ENCODE data around the gene LDB3. TPM values are rescaled to one million over a fixed set of nuclear protein-coding genes. Genes with fewer than 3 reads are reported as not detected.
"Not testable (repeated sequence)": the region's sequence is repeated elsewhere in the genome, so short reads cannot be mapped to it uniquely, and the experiment has no call there.

The LDB3 gene
- total and polyA plus RNA-seq, 12 donors = 162 to 1,738 (median 1,513) TPM

GRCh38 chr10:86732771-86733170, 64.5 kb downstream of the LDB3 start:
- peak overlapping the region; percentile 69 to 96 (median 86) for H3K27ac ChIP-seq
- H3K27me3 ChIP-seq = peaks cover 0 to 31% (median 14%) of the 10 kb centered on the region in 7 donors
- H3K4me3 ChIP-seq = no peak overlapping the region
- 50 to 56% methylated on average over 13 of the region's 13 CpGs for WGBS, 2 donors
- H3K36me3 ChIP-seq = peaks cover 0 to 23% (median 0%) of the 10 kb centered on the region in 9 donors
- intact Hi-C loops (cut with DNase I) = no loop called here
- no peaks in the 10 kb centered on the region for H3K9me3 ChIP-seq
- TF ChIP-seq, protein P1, sequence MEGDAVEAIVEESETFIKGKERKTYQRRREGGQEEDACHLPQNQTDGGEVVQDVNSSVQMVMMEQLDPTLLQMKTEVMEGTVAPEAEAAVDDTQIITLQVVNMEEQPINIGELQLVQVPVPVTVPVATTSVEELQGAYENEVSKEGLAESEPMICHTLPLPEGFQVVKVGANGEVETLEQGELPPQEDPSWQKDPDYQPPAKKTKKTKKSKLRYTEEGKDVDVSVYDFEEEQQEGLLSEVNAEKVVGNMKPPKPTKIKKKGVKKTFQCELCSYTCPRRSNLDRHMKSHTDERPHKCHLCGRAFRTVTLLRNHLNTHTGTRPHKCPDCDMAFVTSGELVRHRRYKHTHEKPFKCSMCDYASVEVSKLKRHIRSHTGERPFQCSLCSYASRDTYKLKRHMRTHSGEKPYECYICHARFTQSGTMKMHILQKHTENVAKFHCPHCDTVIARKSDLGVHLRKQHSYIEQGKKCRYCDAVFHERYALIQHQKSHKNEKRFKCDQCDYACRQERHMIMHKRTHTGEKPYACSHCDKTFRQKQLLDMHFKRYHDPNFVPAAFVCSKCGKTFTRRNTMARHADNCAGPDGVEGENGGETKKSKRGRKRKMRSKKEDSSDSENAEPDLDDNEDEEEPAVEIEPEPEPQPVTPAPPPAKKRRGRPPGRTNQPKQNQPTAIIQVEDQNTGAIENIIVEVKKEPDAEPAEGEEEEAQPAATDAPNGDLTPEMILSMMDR (IDR thresholded peaks at IDR 0.05) = no peak
- DNase-seq (no peak), ATAC-seq (peak in 6 of 8 donors; percentile 1 to 14 (median 4))
- peaks cover 6 to 65% (median 34%) of the 10 kb centered on the region in 9 donors for H3K4me1 ChIP-seq

DNA sequence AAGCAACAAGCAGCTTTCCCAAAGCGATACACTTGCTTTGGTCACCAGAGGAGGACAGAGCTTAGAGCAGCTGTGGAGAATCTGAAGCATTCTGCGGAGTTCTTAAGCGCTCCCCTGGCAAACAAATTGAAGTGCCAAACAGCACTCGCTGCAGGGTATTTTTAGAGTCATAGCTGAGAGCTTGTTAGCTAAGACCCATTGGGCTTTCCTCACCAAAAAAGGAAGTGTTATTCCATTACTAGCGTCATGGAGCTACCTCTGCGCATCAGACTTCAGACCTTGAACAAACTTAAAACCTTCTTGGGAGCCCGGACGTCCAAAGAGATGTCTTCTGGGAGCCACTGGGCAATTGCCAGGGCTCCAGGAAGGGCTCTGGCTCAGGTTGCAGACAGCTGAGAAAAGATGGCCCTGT, 65.0 kb downstream of the LDB3 start:
- H3K27me3 ChIP-seq = peaks cover 0 to 34% (median 19%) of the 10 kb centered on the region in 7 donors
- H3K27ac ChIP-seq = peak overlapping the region; percentile 69 to 96 (median 86)
- no peaks in the 10 kb centered on the region for H3K9me3 ChIP-seq
- no peak overlapping the region for H3K4me3 ChIP-seq
- DNase-seq (peak in 1 of 2 donors; percentile 45), ATAC-seq (peak; percentile 46 to 76 (median 67))
- intact Hi-C loops (cut with DNase I) = no loop called here
- peaks cover 6 to 61% (median 34%) of the 10 kb centered on the region in 9 donors for H3K4me1 ChIP-seq
- H3K36me3 ChIP-seq = peaks cover 0 to 18% (median 0%) of the 10 kb centered on the region in 9 donors
- TF ChIP-seq, protein P1 (IDR thresholded peaks at IDR 0.05) = peak in 2 of 9 donors; percentile 21 to 28
- 25 to 48% methylated on average over 8 of the region's 8 CpGs for WGBS, 2 donors

- Histone ChIP-seq H3K4me1 (peaks cover 6 to 50% (median 25%) of the 10 kb centered on the region in 9 donors), H3K36me3 (peaks cover 0 to 11% (median 0%) of the 10 kb centered on the region in 9 donors), H3K4me3 (no peak overlapping the region), H3K27me3 (peaks cover 0 to 38% (median 19%) of the 10 kb centered on the region in 7 donors), H3K27ac (peak overlapping the region; percentile 69 to 96 (median 86)), H3K9me3 (no peaks in the 10 kb centered on the region)
- 38 to 47% methylated on average over 4 of the region's 4 CpGs for WGBS, 2 donors
- ATAC-seq (peak in 1 of 8 donors; percentile 0), DNase-seq (no peak)
- TF ChIP-seq, protein P1 (IDR thresholded peaks at IDR 0.05) = no peak
- intact Hi-C loops (cut with DNase I) = no loop called here
Measured at GRCh38 chr10:86734207-86734988, 66.1 kb downstream of the LDB3 start.

GRCh38 chr10:86735278-86735677, 67.0 kb downstream of the LDB3 start:
- intact Hi-C loops (cut with DNase I) = not testable (repeated sequence)
- WGBS, 2 donors = 96% methylated on average over 4 of the region's 4 CpGs

More at GRCh38 chr10:86735278-86735677, 67.0 kb downstream of the LDB3 start:
- peaks cover 0 to 11% (median 0%) of the 10 kb centered on the region in 9 donors for H3K36me3 ChIP-seq
- peaks cover 0 to 39% (median 17%) of the 10 kb centered on the region in 7 donors for H3K27me3 ChIP-seq
- H3K4me3 ChIP-seq, DNase-seq, H3K9me3 ChIP-seq, ATAC-seq: not testable (repeated sequence)
- peaks cover 6 to 41% (median 20%) of the 10 kb centered on the region in 9 donors for H3K4me1 ChIP-seq
- H3K27ac ChIP-seq = peak overlapping the region in 4 of 10 donors; percentile 15 to 93 (median 37)

All from heart right ventricle (tissue), 16 donors.